Measurements from ENCODE around the gene ACP2.

DNA sequence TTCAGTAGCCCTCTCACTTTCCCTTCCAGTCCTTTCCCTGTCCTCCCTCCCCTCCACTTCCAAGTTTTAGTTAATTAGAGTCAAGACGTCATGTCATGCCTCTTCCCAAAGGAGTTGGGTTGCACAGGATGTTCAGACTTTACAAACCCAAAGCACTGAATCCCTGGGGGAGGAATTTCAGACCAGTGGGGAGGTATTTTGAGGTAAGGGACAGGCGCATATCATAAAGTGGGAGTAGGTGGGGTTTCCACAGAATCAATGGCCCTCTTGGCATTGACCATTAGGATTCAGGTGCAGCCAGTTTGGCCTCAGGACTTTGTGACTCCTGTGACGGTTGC is 733 bp upstream of the ACP2 start:
- no peak for TF ChIP-seq CTCF (IDR thresholded peaks at IDR 0.05)
- TF ChIP-seq POLR2AphosphoS5 (IDR thresholded peaks at IDR 0.05; ENCODE audit: low read depth, low read length), result no peak
- no peak for TF ChIP-seq FOXJ3 (CRISPR knock-in tag; IDR thresholded peaks at IDR 0.05)
- no peak for TF ChIP-seq JUND (IDR thresholded peaks at IDR 0.05)
- no peak for TF ChIP-seq USF1 (IDR thresholded peaks at IDR 0.05; ENCODE audit: borderline replicate concordance, low read depth)
- TF ChIP-seq GATA2 (CRISPR knock-in tag; IDR thresholded peaks at IDR 0.05), result no peak
- no peak for TF ChIP-seq TAF1 (IDR thresholded peaks at IDR 0.05; ENCODE audit: borderline replicate concordance, low read depth, low read length)
- no peak for TF ChIP-seq GABPA (IDR thresholded peaks at IDR 0.05; ENCODE audit: low read depth)
- TF ChIP-seq MAX (IDR thresholded peaks at IDR 0.05; ENCODE audit: low read depth), result no peak
- no peak for TF ChIP-seq YY1 (IDR thresholded peaks at IDR 0.05; ENCODE audit: low read depth)
- no peak for TF ChIP-seq MEF2A (IDR thresholded peaks at IDR 0.05; ENCODE audit: borderline replicate concordance, low read depth)

Data from SK-N-SH (cell line).